Measurements from ENCODE around the gene ATP8A1.
"Not testable (repeated sequence)": the region's sequence is repeated elsewhere in the genome, so short reads cannot be mapped to it uniquely, and the experiment has no call there.

- TF ChIP-seq, protein P1, sequence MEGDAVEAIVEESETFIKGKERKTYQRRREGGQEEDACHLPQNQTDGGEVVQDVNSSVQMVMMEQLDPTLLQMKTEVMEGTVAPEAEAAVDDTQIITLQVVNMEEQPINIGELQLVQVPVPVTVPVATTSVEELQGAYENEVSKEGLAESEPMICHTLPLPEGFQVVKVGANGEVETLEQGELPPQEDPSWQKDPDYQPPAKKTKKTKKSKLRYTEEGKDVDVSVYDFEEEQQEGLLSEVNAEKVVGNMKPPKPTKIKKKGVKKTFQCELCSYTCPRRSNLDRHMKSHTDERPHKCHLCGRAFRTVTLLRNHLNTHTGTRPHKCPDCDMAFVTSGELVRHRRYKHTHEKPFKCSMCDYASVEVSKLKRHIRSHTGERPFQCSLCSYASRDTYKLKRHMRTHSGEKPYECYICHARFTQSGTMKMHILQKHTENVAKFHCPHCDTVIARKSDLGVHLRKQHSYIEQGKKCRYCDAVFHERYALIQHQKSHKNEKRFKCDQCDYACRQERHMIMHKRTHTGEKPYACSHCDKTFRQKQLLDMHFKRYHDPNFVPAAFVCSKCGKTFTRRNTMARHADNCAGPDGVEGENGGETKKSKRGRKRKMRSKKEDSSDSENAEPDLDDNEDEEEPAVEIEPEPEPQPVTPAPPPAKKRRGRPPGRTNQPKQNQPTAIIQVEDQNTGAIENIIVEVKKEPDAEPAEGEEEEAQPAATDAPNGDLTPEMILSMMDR (IDR thresholded peaks at IDR 0.05) = not testable (repeated sequence)
- TF ChIP-seq POLR2A (IDR thresholded peaks at IDR 0.05) = not testable (repeated sequence)
These were observed 170.7 kb downstream of the ATP8A1 start for GRCh38 chr4:42486156-42486555.

Data from adrenal gland (tissue), 5 donors.